Measurements from ENCODE around the gene SLC44A3. TPM values are rescaled to one million over a fixed set of nuclear protein-coding genes. Genes with fewer than 3 reads are reported as not detected.

The SLC44A3 gene
- total and polyA plus RNA-seq, 3 donors from 2014 or later, result 2.7 to 6.4 (median 3.4) TPM

DNA sequence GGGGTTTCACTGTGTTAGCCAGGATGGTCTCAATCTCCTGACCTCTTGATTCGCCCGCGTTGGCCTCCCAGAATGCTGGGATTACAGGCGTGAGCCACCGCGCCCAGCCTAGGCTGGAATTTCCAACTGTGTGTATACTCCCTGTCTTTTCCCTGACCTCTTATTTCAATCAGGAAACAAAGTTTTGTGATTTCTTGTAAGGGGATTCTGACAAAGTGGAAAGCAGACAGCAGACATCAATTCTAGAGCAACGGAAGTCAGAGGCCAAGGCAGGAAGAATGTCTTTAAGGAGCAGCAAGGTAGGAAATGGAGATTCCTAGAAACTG is 36.0 kb upstream of the SLC44A3 start:
- Histone ChIP-seq H3K27ac (peak overlapping the region in 1 of 2 donors; percentile 47), H3K4me3 (no peak overlapping the region), H3K36me3 (ENCODE audit: low read depth, missing control alignments) (no peaks in the 10 kb centered on the region), H3K9me3 (no peaks in the 10 kb centered on the region), H3K4me1 (peaks cover 12% of the 10 kb centered on the region), H3K27me3 (no peaks in the 10 kb centered on the region)
- WGBS, 2 donors, result 46 to 61% methylated on average over 7 of the region's 7 CpGs
- no peak for DNase-seq
- intact Hi-C loops (cut with DNase I; ENCODE audit: low total_unique reads), result no loop called here
- TF ChIP-seq, protein P1, sequence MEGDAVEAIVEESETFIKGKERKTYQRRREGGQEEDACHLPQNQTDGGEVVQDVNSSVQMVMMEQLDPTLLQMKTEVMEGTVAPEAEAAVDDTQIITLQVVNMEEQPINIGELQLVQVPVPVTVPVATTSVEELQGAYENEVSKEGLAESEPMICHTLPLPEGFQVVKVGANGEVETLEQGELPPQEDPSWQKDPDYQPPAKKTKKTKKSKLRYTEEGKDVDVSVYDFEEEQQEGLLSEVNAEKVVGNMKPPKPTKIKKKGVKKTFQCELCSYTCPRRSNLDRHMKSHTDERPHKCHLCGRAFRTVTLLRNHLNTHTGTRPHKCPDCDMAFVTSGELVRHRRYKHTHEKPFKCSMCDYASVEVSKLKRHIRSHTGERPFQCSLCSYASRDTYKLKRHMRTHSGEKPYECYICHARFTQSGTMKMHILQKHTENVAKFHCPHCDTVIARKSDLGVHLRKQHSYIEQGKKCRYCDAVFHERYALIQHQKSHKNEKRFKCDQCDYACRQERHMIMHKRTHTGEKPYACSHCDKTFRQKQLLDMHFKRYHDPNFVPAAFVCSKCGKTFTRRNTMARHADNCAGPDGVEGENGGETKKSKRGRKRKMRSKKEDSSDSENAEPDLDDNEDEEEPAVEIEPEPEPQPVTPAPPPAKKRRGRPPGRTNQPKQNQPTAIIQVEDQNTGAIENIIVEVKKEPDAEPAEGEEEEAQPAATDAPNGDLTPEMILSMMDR (IDR thresholded peaks at IDR 0.05), result no peak
- TF ChIP-seq POLR2A (IDR thresholded peaks at IDR 0.05), result no peak

DNA sequence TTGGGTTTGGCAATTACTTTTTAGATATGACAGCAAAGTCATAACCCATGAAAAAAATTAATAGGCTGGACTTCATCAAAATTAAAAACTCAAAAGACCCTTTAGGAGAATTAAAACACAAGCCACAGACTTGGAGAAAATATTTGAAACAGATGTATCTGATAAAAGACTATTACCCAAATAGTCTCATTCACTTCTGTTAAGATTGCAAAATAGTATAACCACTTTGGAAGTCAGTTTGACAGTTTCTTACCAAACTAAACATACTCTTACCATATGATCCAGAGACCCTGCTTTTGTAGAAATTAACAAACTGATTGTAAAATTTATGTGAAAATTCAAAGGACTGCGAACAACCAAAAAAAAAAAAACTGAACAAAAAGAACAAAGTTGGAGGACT is 32.5 kb upstream of the SLC44A3 start:
- intact Hi-C loops (cut with DNase I; ENCODE audit: low total_unique reads), result no loop called here
- H3K4me3 ChIP-seq, result no peak overlapping the region
- 93 to 96% methylated on average over 1 of the region's 1 CpG for WGBS, 2 donors

DNA sequence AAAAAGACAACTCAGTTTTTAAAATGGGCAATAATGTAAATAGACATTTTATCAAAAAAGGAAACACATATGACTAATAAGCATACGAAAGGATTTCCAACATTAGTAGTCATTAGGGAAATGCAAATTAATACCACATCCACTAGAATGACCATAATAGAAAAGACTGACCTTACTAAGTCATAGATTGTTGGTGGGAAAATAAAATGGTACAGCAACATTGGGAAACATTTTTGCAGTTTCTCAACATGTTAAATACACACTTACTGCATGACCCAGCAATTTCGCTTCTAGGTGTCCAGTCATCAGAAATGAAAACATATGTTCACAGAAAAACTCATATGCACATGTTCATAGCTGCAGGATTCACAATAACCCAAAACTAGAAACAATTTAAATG is 29.9 kb upstream of the SLC44A3 start:
- no peak overlapping the region for H3K27ac ChIP-seq

More for the DNA sequence above, 32.5 kb upstream of the SLC44A3 start:
- H3K27ac ChIP-seq, result no peak overlapping the region
- no peaks in the 10 kb centered on the region for H3K27me3 ChIP-seq
- no peak for DNase-seq
- peaks cover 19% of the 10 kb centered on the region for H3K4me1 ChIP-seq
- no peaks in the 10 kb centered on the region for H3K9me3 ChIP-seq
- TF ChIP-seq POLR2A (IDR thresholded peaks at IDR 0.05), result no peak
- TF ChIP-seq, protein P1 (IDR thresholded peaks at IDR 0.05), result no peak
- no peaks in the 10 kb centered on the region for H3K36me3 ChIP-seq (ENCODE audit: low read depth, missing control alignments)

DNA sequence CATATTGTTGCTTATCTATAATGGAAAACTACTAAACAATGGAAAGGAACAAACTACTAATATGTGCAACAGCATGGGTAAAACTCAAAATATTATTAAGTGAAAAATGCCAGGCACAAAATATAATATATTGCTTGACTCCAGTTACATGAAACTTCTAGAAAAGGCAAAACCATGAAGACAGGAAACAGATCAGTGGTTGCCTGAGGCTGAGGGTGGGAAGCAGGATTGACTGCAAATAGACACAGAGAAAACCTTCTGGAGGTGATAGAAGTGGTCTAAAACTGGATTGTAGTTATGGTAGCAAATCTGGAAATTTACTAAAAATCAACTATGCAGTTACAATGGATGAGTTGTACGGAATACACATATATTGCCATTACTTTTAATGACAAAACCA is 29.5 kb upstream of the SLC44A3 start:
- no peak overlapping the region for H3K27ac ChIP-seq
- no peak for TF ChIP-seq POLR2A (IDR thresholded peaks at IDR 0.05)
- TF ChIP-seq, protein P1 (IDR thresholded peaks at IDR 0.05), result no peak
- peaks cover 17% of the 10 kb centered on the region for H3K4me1 ChIP-seq
- no peaks in the 10 kb centered on the region for H3K9me3 ChIP-seq
- no peaks in the 10 kb centered on the region for H3K27me3 ChIP-seq
- no peak for DNase-seq
- 92 to 95% methylated on average over 1 of the region's 1 CpG for WGBS, 2 donors
- H3K36me3 ChIP-seq (ENCODE audit: low read depth, missing control alignments), result no peaks in the 10 kb centered on the region
- intact Hi-C loops (cut with DNase I; ENCODE audit: low total_unique reads), result no loop called here
- H3K4me3 ChIP-seq, result no peak overlapping the region

More for the DNA sequence above, 29.9 kb upstream of the SLC44A3 start:
- no peak for DNase-seq
- H3K4me1 ChIP-seq, result peaks cover 17% of the 10 kb centered on the region
- no peaks in the 10 kb centered on the region for H3K27me3 ChIP-seq
- intact Hi-C loops (cut with DNase I; ENCODE audit: low total_unique reads), result no loop called here
- H3K9me3 ChIP-seq, result no peaks in the 10 kb centered on the region
- WGBS, 2 donors, result 84 to 85% methylated on average over 2 of the region's 2 CpGs
- H3K36me3 ChIP-seq (ENCODE audit: low read depth, missing control alignments), result no peaks in the 10 kb centered on the region
- TF ChIP-seq POLR2A (IDR thresholded peaks at IDR 0.05), result no peak
- TF ChIP-seq, protein P1 (IDR thresholded peaks at IDR 0.05), result no peak
- no peak overlapping the region for H3K4me3 ChIP-seq

DNA sequence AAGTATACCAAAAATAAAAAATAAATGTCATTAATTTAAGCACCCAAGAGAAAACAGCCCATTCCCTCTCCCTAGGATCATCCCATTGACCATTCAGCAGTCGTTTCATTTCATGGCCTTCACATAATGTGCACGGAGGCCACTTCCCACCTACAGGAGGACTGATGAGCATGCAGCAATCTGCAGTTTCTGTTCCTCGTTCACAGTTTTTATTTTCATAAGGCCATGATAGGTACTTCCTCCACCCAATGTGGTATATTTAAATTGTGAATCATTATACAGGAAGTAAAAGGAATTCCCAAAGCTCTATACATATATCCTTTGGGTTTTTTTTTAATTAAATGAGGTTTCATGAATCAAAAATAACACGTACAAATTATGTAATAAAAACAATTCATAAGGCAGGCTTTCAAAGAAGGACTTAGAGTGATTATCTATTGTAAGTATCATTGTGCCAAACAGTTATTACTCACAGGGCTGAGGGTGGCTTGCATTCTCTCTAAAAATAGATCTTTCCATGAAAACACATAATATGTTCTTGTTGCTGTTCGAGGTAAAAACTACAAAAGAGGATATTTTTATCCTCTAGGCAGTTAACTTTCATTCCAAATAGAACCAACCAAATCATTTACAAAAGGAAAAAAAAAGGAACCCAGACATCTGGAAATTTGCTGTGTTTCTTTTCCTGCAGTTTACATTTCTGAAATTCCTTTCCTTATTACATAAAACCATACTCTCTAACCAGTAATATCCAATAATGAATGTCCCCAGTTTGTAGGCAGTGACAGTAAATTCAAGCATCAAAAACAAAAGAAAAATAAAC is 27.5 kb upstream of the SLC44A3 start:
- H3K36me3 ChIP-seq (ENCODE audit: low read depth, missing control alignments), result no peaks in the 10 kb centered on the region
- H3K27ac ChIP-seq, result peak overlapping the region; percentile 42 to 83
- H3K4me1 ChIP-seq, result peaks cover 17% of the 10 kb centered on the region
- TF ChIP-seq POLR2A (IDR thresholded peaks at IDR 0.05), result no peak
- TF ChIP-seq, protein P1 (IDR thresholded peaks at IDR 0.05), result peak in 2 of 3 experiments; percentile 9 to 32
- WGBS, 2 donors, result 18 to 34% methylated on average over 5 of the region's 5 CpGs
- intact Hi-C loops (cut with DNase I; ENCODE audit: low total_unique reads), result no loop called here
- H3K4me3 ChIP-seq, result no peak overlapping the region
- H3K9me3 ChIP-seq, result no peaks in the 10 kb centered on the region
- peak; percentile 35 for DNase-seq
- no peaks in the 10 kb centered on the region for H3K27me3 ChIP-seq
